ENCODE results near the gene BCKDHA. TPM values are rescaled to one million over a fixed set of nuclear protein-coding genes. Genes with fewer than 3 reads are reported as not detected.

The BCKDHA gene
- polyA plus RNA-seq, 1 of the 3 experiments (the other 2 are of a cell fraction): 30.9 TPM

GRCh38 chr19:41427647-41428480, 30.2 kb downstream of the BCKDHA start:
- H3K27ac ChIP-seq (ENCODE audit: low read depth in 2 of 2, low read length in 1 of 2): no peak overlapping the region; a peak in 1 of 4 replicates
- no peak overlapping the region for H3K9ac ChIP-seq
- no peaks in the 10 kb centered on the region for H4K20me1 ChIP-seq (ENCODE audit: insufficient read depth)
- H3K4me3 ChIP-seq (ENCODE audit: low read depth in 2 of 2, low read length in 1 of 2): no peak overlapping the region
- H3K4me2 ChIP-seq: no peak overlapping the region
- H3K4me1 ChIP-seq (ENCODE audit: control insufficient read depth in 1 of 2, insufficient read depth in 2 of 2, low read depth in 1 of 2, low read length in 1 of 2): peaks cover 0 to 7% of the 10 kb centered on the region in 2 experiments; a peak in 1 of 4 replicates
- WGBS (ENCODE audit: low lambda C conversion rate): 74% methylated on average over 23 of the region's 23 CpGs
- DNase-seq: peak; percentile 56
- peaks cover 0 to 20% of the 10 kb centered on the region in 2 experiments for H3K36me3 ChIP-seq (replicated peaks in 1 of 2; ENCODE audit: control insufficient read depth in 1 of 2, insufficient read depth in 2 of 2, low read length in 1 of 2)
- no peaks in the 10 kb centered on the region for H3K9me2 ChIP-seq
- H3F3A ChIP-seq (replicated peaks; ENCODE audit: insufficient read depth): peaks cover 6% of the 10 kb centered on the region
- ChIA-PET CTCF (interaction anchor here (1.3 to 1.7 kb wide), 4 partner anchors 11 to 169 kb away, joined by 3 to 9 read pairs (median 4); partner anchors contain the start of gene DMAC2), POLR2A (interaction anchor here (1.0 to 1.5 kb wide), 2 partner anchors 12 kb away, joined by 6 to 7 read pairs; partner anchors contain the start of gene DMAC2)
- H3K9me3 ChIP-seq: no peaks in the 10 kb centered on the region
- no peaks in the 10 kb centered on the region for H3K27me3 ChIP-seq (ENCODE audit: insufficient read depth)
- no peak overlapping the region for H2AFZ ChIP-seq (ENCODE audit: low read depth)
- no peaks in the 10 kb centered on the region for H3K79me2 ChIP-seq (ENCODE audit: insufficient read depth)
- TF ChIP-seq MAX (IDR thresholded peaks at IDR 0.05; ENCODE audit: low read depth) (no peak), POLR2AphosphoS5 (IDR thresholded peaks at IDR 0.05; ENCODE audit: low read depth, low read length) (no peak), TCF12 (IDR thresholded peaks at IDR 0.05) (no peak), RXRA (IDR thresholded peaks at IDR 0.05; ENCODE audit: borderline replicate concordance, low read depth) (no peak), REST (IDR thresholded peaks at IDR 0.05; ENCODE audit: low read depth, low read length) (no peak), SIN3A (IDR thresholded peaks at IDR 0.05; ENCODE audit: borderline replicate concordance, low read depth, low read length) (no peak), FOSL2 (IDR thresholded peaks at IDR 0.05; ENCODE audit: borderline replicate concordance, low read depth) (no peak), SMC3 (IDR thresholded peaks at IDR 0.05; ENCODE audit: low read depth, low read length) (no peak)

- no peak for DNase-seq
- peaks cover 0 to 19% of the 10 kb centered on the region in 2 experiments for H3K36me3 ChIP-seq (replicated peaks in 1 of 2; ENCODE audit: control insufficient read depth in 1 of 2, insufficient read depth in 2 of 2, low read length in 1 of 2)
- H2AFZ ChIP-seq (ENCODE audit: low read depth): no peak overlapping the region
- H3K9ac ChIP-seq: no peak overlapping the region
- H3K27ac ChIP-seq (ENCODE audit: low read depth in 2 of 2, low read length in 1 of 2): no peak overlapping the region; a peak in 1 of 4 replicates
- peaks cover 6% of the 10 kb centered on the region for H3F3A ChIP-seq (replicated peaks; ENCODE audit: insufficient read depth)
- whole genome bisulfite sequencing (ENCODE audit: low lambda C conversion rate): 91% methylated on average over 1 of the region's 1 CpG
- no peaks in the 10 kb centered on the region for H4K20me1 ChIP-seq (ENCODE audit: insufficient read depth)
- no peaks in the 10 kb centered on the region for H3K27me3 ChIP-seq (ENCODE audit: insufficient read depth)
- ChIA-PET POLR2A (interaction anchor here (0.7 to 1.5 kb wide), 2 partner anchors 11 to 65 kb away, joined by 3 to 7 read pairs; partner anchors contain the start of gene DMAC2), CTCF (interaction anchor here (1.0 to 1.7 kb wide), 3 partner anchors 9 to 120 kb away, joined by 3 to 9 read pairs (median 3); no protein-coding TSS in a partner anchor)
- H3K4me3 ChIP-seq (ENCODE audit: low read depth in 2 of 2, low read length in 1 of 2): no peak overlapping the region
- no peaks in the 10 kb centered on the region for H3K9me2 ChIP-seq
- peaks cover 0 to 7% of the 10 kb centered on the region in 2 experiments; a peak in 1 of 4 replicates for H3K4me1 ChIP-seq (ENCODE audit: control insufficient read depth in 1 of 2, insufficient read depth in 2 of 2, low read depth in 1 of 2, low read length in 1 of 2)
- H3K4me2 ChIP-seq: no peak overlapping the region
- no peaks in the 10 kb centered on the region for H3K79me2 ChIP-seq (ENCODE audit: insufficient read depth)
- H3K9me3 ChIP-seq: no peaks in the 10 kb centered on the region
- TF ChIP-seq TAF1 (IDR thresholded peaks at IDR 0.05; ENCODE audit: borderline replicate concordance, low read depth, low read length) (no peak), FOXM1 (IDR thresholded peaks at IDR 0.05; ENCODE audit: low read depth) (no peak), MAX (IDR thresholded peaks at IDR 0.05; ENCODE audit: low read depth) (no peak), TEAD4 (IDR thresholded peaks at IDR 0.05; ENCODE audit: borderline replicate concordance, insufficient read depth) (no peak), SMC3 (IDR thresholded peaks at IDR 0.05; ENCODE audit: low read depth, low read length) (no peak), IRF3 (IDR thresholded peaks at IDR 0.05; ENCODE audit: low read depth, low read length) (no peak), YY1 (IDR thresholded peaks at IDR 0.05; ENCODE audit: low read depth) (no peak), RFX5 (IDR thresholded peaks at IDR 0.05; ENCODE audit: low read length) (no peak), FOXJ3 (CRISPR knock-in tag; IDR thresholded peaks at IDR 0.05) (no peak), TCF12 (IDR thresholded peaks at IDR 0.05) (no peak), EP300 (IDR thresholded peaks at IDR 0.05; ENCODE audit: borderline replicate concordance in 1 of 2, low read depth in 1 of 2, low read length in 1 of 2) (no peak), RAD21 (IDR thresholded peaks at IDR 0.05; ENCODE audit: low read length) (no peak), MXI1 (IDR thresholded peaks at IDR 0.05; ENCODE audit: low read depth, low read length) (no peak), CHD2 (IDR thresholded peaks at IDR 0.05; ENCODE audit: low read length, partially characterized antibody) (no peak), FOSL2 (IDR thresholded peaks at IDR 0.05; ENCODE audit: borderline replicate concordance, low read depth) (no peak), GABPA (IDR thresholded peaks at IDR 0.05; ENCODE audit: low read depth) (no peak), MEF2A (IDR thresholded peaks at IDR 0.05; ENCODE audit: borderline replicate concordance, low read depth) (no peak)
These were observed 30.9 kb downstream of the BCKDHA start for GRCh38 chr19:41428481-41428859.
